Left ventricle myocardium inferior (tissue), 1 donor: ENCODE results near the gene FAM13B. TPM values are rescaled to one million over a fixed set of nuclear protein-coding genes. Genes with fewer than 3 reads are reported as not detected.
"Not testable (repeated sequence)": the region's sequence is repeated elsewhere in the genome, so short reads cannot be mapped to it uniquely, and the experiment has no call there.

Experiments used
- DNase-seq: peaks from one replicate; pipeline ENCODE4 v3.0.0-alpha.2; 2020
- H3K27ac ChIP-seq: fragments of 200-600 bp; replicated peaks from 2 replicates; pipeline ENCODE4 v1.8.0; 2021
- H3K27me3 ChIP-seq: fragments of 200-600 bp; 2 replicates; pipeline ENCODE4 v1.8.0; 2021; ENCODE audit warnings: low read depth
- H3K36me3 ChIP-seq: fragments of 200-600 bp; 2 replicates; pipeline ENCODE4 v1.8.0; 2021
- H3K4me1 ChIP-seq: fragments of 200-600 bp; 2 replicates; pipeline ENCODE4 v1.8.0; 2021
- H3K4me3 ChIP-seq: fragments of 200-600 bp; 2 replicates; pipeline ENCODE4 v1.8.0; 2021; ENCODE audit warnings: mild to moderate bottlenecking, moderate library complexity
- H3K9me3 ChIP-seq: fragments of 200-600 bp; replicated peaks from 2 replicates; pipeline ENCODE4 v1.8.0; 2021
- intact Hi-C: fragments of 100-400 bp; cut with micrococcal nuclease; formaldehyde crosslinking; loops from one replicate; pipeline ENCODE4 v1.11.0; 2022
- total RNA-seq: library from RNA; stranded (reverse); fragmentation: NEBNext Ultra II Directional; extraction: Animal tissue kit (Norgen Biotek cat#: 25700); gene quantifications from one replicate; pipeline ENCODE4 v1.2.1, GENCODE V29; 2021
- TF ChIP-seq, protein P1 (sequence below): fragments of 200-600 bp; IDR thresholded peaks from 2 replicates; pipeline ENCODE4 v1.8.0; 2021; ENCODE audit warnings: antibody characterized with exemption, mild to moderate bottlenecking, borderline replicate concordance
- donor health status: DM: no; HTN: yes; CAD: no; lungs with severe emphysema.

Gene FAM13B
- total RNA-seq, 1 donor from 2014 or later: 22.1 TPM

- Histone ChIP-seq H3K9me3 (no peaks in the 10 kb centered on the region), H3K27ac (no peak overlapping the region), H3K4me3 (no peak overlapping the region), H3K36me3 (peaks cover 7% of the 10 kb centered on the region), H3K4me1 (peaks cover 25% of the 10 kb centered on the region), H3K27me3 (no peaks in the 10 kb centered on the region)
- DNase-seq: no peak
- intact Hi-C loops: no loop called here
- TF ChIP-seq, protein P1, sequence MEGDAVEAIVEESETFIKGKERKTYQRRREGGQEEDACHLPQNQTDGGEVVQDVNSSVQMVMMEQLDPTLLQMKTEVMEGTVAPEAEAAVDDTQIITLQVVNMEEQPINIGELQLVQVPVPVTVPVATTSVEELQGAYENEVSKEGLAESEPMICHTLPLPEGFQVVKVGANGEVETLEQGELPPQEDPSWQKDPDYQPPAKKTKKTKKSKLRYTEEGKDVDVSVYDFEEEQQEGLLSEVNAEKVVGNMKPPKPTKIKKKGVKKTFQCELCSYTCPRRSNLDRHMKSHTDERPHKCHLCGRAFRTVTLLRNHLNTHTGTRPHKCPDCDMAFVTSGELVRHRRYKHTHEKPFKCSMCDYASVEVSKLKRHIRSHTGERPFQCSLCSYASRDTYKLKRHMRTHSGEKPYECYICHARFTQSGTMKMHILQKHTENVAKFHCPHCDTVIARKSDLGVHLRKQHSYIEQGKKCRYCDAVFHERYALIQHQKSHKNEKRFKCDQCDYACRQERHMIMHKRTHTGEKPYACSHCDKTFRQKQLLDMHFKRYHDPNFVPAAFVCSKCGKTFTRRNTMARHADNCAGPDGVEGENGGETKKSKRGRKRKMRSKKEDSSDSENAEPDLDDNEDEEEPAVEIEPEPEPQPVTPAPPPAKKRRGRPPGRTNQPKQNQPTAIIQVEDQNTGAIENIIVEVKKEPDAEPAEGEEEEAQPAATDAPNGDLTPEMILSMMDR: no peak
Observed at GRCh38 chr5:137994556-137994955, 38.3 kb downstream of the FAM13B start.

DNA sequence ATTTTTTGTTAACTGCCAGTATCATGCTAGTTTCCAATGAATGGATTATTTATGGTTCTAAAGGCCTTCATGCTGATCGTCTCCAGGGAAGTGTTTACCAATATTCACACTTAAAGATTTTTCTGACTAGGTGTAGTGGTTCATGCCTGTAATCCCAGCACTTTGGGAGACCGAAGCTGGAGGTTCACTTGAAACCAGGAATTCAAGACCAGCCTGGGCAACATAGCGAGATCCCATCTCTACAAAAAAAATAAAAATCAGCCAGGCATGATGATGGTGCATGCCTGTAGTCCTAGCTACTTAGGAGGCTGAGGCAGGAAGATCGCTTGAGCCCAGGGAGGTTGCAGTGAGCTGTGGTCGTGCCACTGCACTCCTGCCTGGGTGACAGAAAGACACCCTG, 43.5 kb downstream of the FAM13B start:
- DNase-seq: no peak
- TF ChIP-seq, protein P1: no peak
- H3K9me3 ChIP-seq: no peaks in the 10 kb centered on the region
- no peaks in the 10 kb centered on the region for H3K27me3 ChIP-seq
- no peak overlapping the region for H3K27ac ChIP-seq
- H3K36me3 ChIP-seq: peaks cover 9% of the 10 kb centered on the region
- no peak overlapping the region for H3K4me3 ChIP-seq
- intact Hi-C loops: no loop called here
- peaks cover 16% of the 10 kb centered on the region for H3K4me1 ChIP-seq

GRCh38 chr5:137975208-137975607, 57.7 kb downstream of the FAM13B start:
- DNase-seq: no peak
- Histone ChIP-seq H3K27me3 (no peaks in the 10 kb centered on the region), H3K27ac (no peak overlapping the region), H3K36me3 (peaks cover 32% of the 10 kb centered on the region), H3K4me3 (no peak overlapping the region), H3K4me1 (no peaks in the 10 kb centered on the region), H3K9me3 (peaks cover 2% of the 10 kb centered on the region)
- intact Hi-C loops: no loop called here
- TF ChIP-seq, protein P1: no peak

- H3K27me3 ChIP-seq, H3K4me1 ChIP-seq, H3K9me3 ChIP-seq, H3K4me3 ChIP-seq, intact Hi-C loops, DNase-seq, H3K27ac ChIP-seq: not testable (repeated sequence)
- H3K36me3 ChIP-seq: peaks cover 20% of the 10 kb centered on the region
Observed at GRCh38 chr5:137970384-137970783, 62.5 kb downstream of the FAM13B start.

- H3K27ac ChIP-seq: peak overlapping the region; percentile 2
- H3K27me3 ChIP-seq: no peaks in the 10 kb centered on the region
- H3K4me3 ChIP-seq: no peak overlapping the region
- intact Hi-C loops: no loop called here
- H3K36me3 ChIP-seq: peaks cover 32% of the 10 kb centered on the region
- no peak for DNase-seq
- no peaks in the 10 kb centered on the region for H3K9me3 ChIP-seq
- peaks cover 47% of the 10 kb centered on the region for H3K4me1 ChIP-seq
- TF ChIP-seq, protein P1: no peak
Observed at GRCh38 chr5:137960819-137961218, 72.1 kb downstream of the FAM13B start.

- Histone ChIP-seq H3K27me3 (no peaks in the 10 kb centered on the region), H3K9me3 (no peaks in the 10 kb centered on the region), H3K4me1 (peaks cover 40% of the 10 kb centered on the region), H3K27ac (peak overlapping the region; percentile 2), H3K36me3 (peaks cover 30% of the 10 kb centered on the region), H3K4me3 (no peak overlapping the region)
- TF ChIP-seq, protein P1: no peak
- DNase-seq: no peak
- intact Hi-C loops: no loop called here
Observed at GRCh38 chr5:137960141-137960540, 72.7 kb downstream of the FAM13B start.
